WTC11 (cell line): ENCODE results near the gene MS4A15.

ENCODE experiments used
- ATF3 ChIP-seq: sonication (generic); formaldehyde crosslinking; conservative IDR thresholded peaks from 2 replicates; pipeline ENCODE4 v1.8.1; 2022; ENCODE audit warnings: mild to moderate bottlenecking, missing genetic modification reagents
- CBFB ChIP-seq: sonication (generic); formaldehyde crosslinking; IDR thresholded peaks from 2 replicates; pipeline ENCODE4 v1.8.1; 2022; ENCODE audit warnings: mild to moderate bottlenecking, low read depth, missing genetic modification reagents
- CREB1 ChIP-seq: sonication (generic); formaldehyde crosslinking; IDR thresholded peaks from 2 replicates; pipeline ENCODE4 v1.8.0; 2023; ENCODE audit warnings: mild to moderate bottlenecking, missing genetic modification reagents
- CTCF ChIP-seq: fragments of 200-600 bp; IDR thresholded peaks from 2 replicates; pipeline ENCODE4 v1.8.0; 2022; ENCODE audit warnings: antibody characterized with exemption
- ETV6 ChIP-seq: sonication (generic); formaldehyde crosslinking; IDR thresholded peaks from 2 replicates; pipeline ENCODE4 v1.8.1; 2022; ENCODE audit warnings: mild to moderate bottlenecking, missing genetic modification reagents
- FOXJ3 ChIP-seq: sonication (generic); formaldehyde crosslinking; IDR thresholded peaks from 2 replicates; pipeline ENCODE4 v1.9.0; 2021; ENCODE audit warnings: missing genetic modification reagents, mild to moderate bottlenecking, borderline replicate concordance
- NR3C1 ChIP-seq: sonication (generic); formaldehyde crosslinking; conservative IDR thresholded peaks from 2 replicates; pipeline ENCODE4 v1.8.1; 2023; ENCODE audit warnings: low read depth, mild to moderate bottlenecking, missing genetic modification reagents
- SMAD4 ChIP-seq: sonication (generic); formaldehyde crosslinking; IDR thresholded peaks from 2 replicates; pipeline ENCODE4 v1.8.0; 2022; ENCODE audit warnings: mild to moderate bottlenecking, missing genetic modification reagents
- ZNF317 ChIP-seq: sonication (generic); formaldehyde crosslinking; IDR thresholded peaks from 2 replicates; pipeline ENCODE4 v1.8.1; 2023; ENCODE audit warnings: low read depth, mild to moderate bottlenecking, moderate library complexity, missing genetic modification reagents, borderline replicate concordance

- TF ChIP-seq CTCF (no peak), ZNF317 (CRISPR knock-in tag) (no peak), SMAD4 (CRISPR knock-in tag) (no peak), CREB1 (no peak), FOXJ3 (no peak), CBFB (CRISPR knock-in tag) (no peak), ETV6 (CRISPR knock-in tag) (no peak), ATF3 (CRISPR knock-in tag) (no peak), NR3C1 (CRISPR knock-in tag) (no peak)
These were observed 69.1 kb downstream of the MS4A15 start for GRCh38 chr11:60825790-60826189.
